Lower leg skin (tissue), 3 donors: ENCODE data around the gene CCDC82.

Source experiments
- CTCF ChIP-seq, 3 donors: fragments of 450-650 bp; IDR thresholded peaks; one replicate each; pipeline ENCODE4 v1.5.1; 2016; ENCODE audit warnings: antibody characterized with exemption in 3 of 3, mild to moderate bottlenecking in 3 of 3, moderate library complexity in 2 of 3
- POLR2A ChIP-seq, 2 donors: fragments of 450-650 bp; IDR thresholded peaks; one replicate each; pipeline ENCODE4 v1.6.1; 2016 to 2017; ENCODE audit warnings: antibody characterized with exemption in 2 of 2, mild to moderate bottlenecking in 1 of 2, moderate library complexity in 1 of 2

- TF ChIP-seq CTCF (IDR thresholded peaks at IDR 0.05) (no peak), POLR2A (IDR thresholded peaks at IDR 0.05) (no peak)
Measured at GRCh38 chr11:96365493-96365892, 24.2 kb downstream of the CCDC82 start.
